ENCODE data around the gene WBP1L.

- TF ChIP-seq CTCF (IDR thresholded peaks at IDR 0.05) = no peak
- TF ChIP-seq POLR2A (IDR thresholded peaks at IDR 0.05) = no peak
Measured at GRCh38 chr10:102720775-102721301, 22.9 kb upstream of the WBP1L start.

Measured in vagina (tissue), 2 donors.